HEK293 (cell line): Measurements from ENCODE around the gene KIAA0825.

ENCODE experiments used
- CTCF ChIA-PET: fragments of 350-600 bp; formaldehyde crosslinking; extraction: SDS; loops from one replicate; lab custom pipeline; 2021; ENCODE audit warnings: antibody characterized with exemption; lab: Yijun Ruan, JAX
- POLR2A ChIA-PET: fragments of 300-600 bp; formaldehyde crosslinking; extraction: SDS; loops from one replicate; lab custom pipeline; 2020; ENCODE audit warnings: antibody characterized with exemption, inconsistent platforms; lab: Yijun Ruan, JAX
- H3K27ac ChIP-seq: fragments of 200-500 bp; sonication (Bioruptor generic); 2 replicates; pipeline ENCODE4 v1.5.1; 2014; ENCODE audit warnings: low read depth, low read length, control low read depth, inconsistent platforms; ENCODE audit errors: extremely low read depth
- H3K36me3 ChIP-seq, 2 experiments: fragments of 200-500 bp in 1 of 2; sonication (Bioruptor generic) in 1 of 2; 1 replicate in 1 of 2; 2 replicates in 1 of 2; pipeline ENCODE4 v1.5.1; 2014 to 2017; ENCODE audit warnings: inconsistent platforms in 2 of 2, low read length in 2 of 2; ENCODE audit not compliant: control insufficient read depth in 2 of 2, insufficient read depth in 1 of 2
- H3K4me1 ChIP-seq: fragments of 200-500 bp; sonication (Bioruptor generic); 2 replicates; pipeline ENCODE4 v1.5.1; 2014; ENCODE audit warnings: mild to moderate bottlenecking, low read length, inconsistent platforms; ENCODE audit not compliant: control insufficient read depth, insufficient read depth
- H3K4me3 ChIP-seq: 2 replicates; pipeline ENCODE4 v1.5.1; 2011; ENCODE audit warnings: low read depth, mild to moderate bottlenecking, control low read depth, low read length, moderate library complexity
- H3K9me3 ChIP-seq: fragments of 200-500 bp; sonication (Bioruptor generic); 2 replicates; pipeline ENCODE4 v1.5.1; 2014; ENCODE audit warnings: low read depth, low read length, inconsistent platforms; ENCODE audit not compliant: control insufficient read depth, insufficient read depth
- BCL11B ChIP-seq: fragments of 450-650 bp; formaldehyde crosslinking; IDR thresholded peaks from 2 replicates; pipeline ENCODE4 v1.5.1; 2016; ENCODE audit warnings: low read depth, missing biosample characterization, missing genetic modification characterization
- KLF1 ChIP-seq: fragments of 450-650 bp; formaldehyde crosslinking; IDR thresholded peaks from 2 replicates; pipeline ENCODE4 v1.5.1; 2016; ENCODE audit warnings: missing biosample characterization, missing genetic modification characterization
- KLF17 ChIP-seq: fragments of 450-650 bp; formaldehyde crosslinking; IDR thresholded peaks from 2 replicates; pipeline ENCODE4 v1.5.1; 2016; ENCODE audit warnings: missing biosample characterization, missing genetic modification characterization
- OVOL3 ChIP-seq: fragments of 450-650 bp; formaldehyde crosslinking; IDR thresholded peaks from 2 replicates; pipeline ENCODE4 v1.5.1; 2016; ENCODE audit warnings: missing biosample characterization, missing genetic modification characterization
- ZBTB49 ChIP-seq: fragments of 450-650 bp; formaldehyde crosslinking; IDR thresholded peaks from 2 replicates; pipeline ENCODE4 v1.5.1; 2016; ENCODE audit warnings: missing biosample characterization, missing genetic modification characterization, low read depth
- ZBTB7A ChIP-seq: fragments of 450-650 bp; formaldehyde crosslinking; IDR thresholded peaks from 2 replicates; pipeline ENCODE4 v1.5.1; 2016; ENCODE audit warnings: low read depth, missing biosample characterization, missing genetic modification characterization
- ZNF140 ChIP-seq: fragments of 450-650 bp; formaldehyde crosslinking; IDR thresholded peaks from 2 replicates; pipeline ENCODE4 v1.5.1; 2016; ENCODE audit warnings: missing biosample characterization, missing genetic modification characterization
- ZNF184 ChIP-seq: fragments of 450-650 bp; IDR thresholded peaks from 2 replicates; pipeline ENCODE4 v1.5.1; 2018; ENCODE audit warnings: missing biosample characterization, mild to moderate bottlenecking, missing genetic modification characterization
- ZNF202 ChIP-seq: fragments of 450-650 bp; formaldehyde crosslinking; IDR thresholded peaks from 2 replicates; pipeline ENCODE4 v1.5.1; 2016; ENCODE audit warnings: missing biosample characterization, missing genetic modification characterization, borderline replicate concordance
- ZNF302 ChIP-seq: fragments of 450-650 bp; formaldehyde crosslinking; IDR thresholded peaks from 2 replicates; pipeline ENCODE4 v1.5.1; 2016; ENCODE audit warnings: missing biosample characterization, missing genetic modification characterization, low read depth
- ZNF416 ChIP-seq: fragments of 450-650 bp; formaldehyde crosslinking; IDR thresholded peaks from 2 replicates; pipeline ENCODE4 v1.5.1; 2016; ENCODE audit warnings: missing biosample characterization, missing genetic modification characterization
- ZNF449 ChIP-seq: fragments of 450-650 bp; formaldehyde crosslinking; IDR thresholded peaks from 2 replicates; pipeline ENCODE4 v1.5.1; 2017; ENCODE audit warnings: missing biosample characterization, mild to moderate bottlenecking, missing genetic modification characterization, moderate library complexity
- ZNF548 ChIP-seq: fragments of 450-650 bp; formaldehyde crosslinking; IDR thresholded peaks from 2 replicates; pipeline ENCODE4 v1.5.1; 2016; ENCODE audit warnings: missing biosample characterization, missing genetic modification characterization
- ZNF549 ChIP-seq: fragments of 450-650 bp; IDR thresholded peaks from 2 replicates; pipeline ENCODE4 v1.5.1; 2018; ENCODE audit warnings: missing biosample characterization, missing genetic modification characterization, mild to moderate bottlenecking, inconsistent platforms, moderate library complexity
- ZNF670 ChIP-seq: fragments of 450-650 bp; formaldehyde crosslinking; IDR thresholded peaks from 2 replicates; pipeline ENCODE4 v1.5.1; 2016; ENCODE audit warnings: missing biosample characterization, missing genetic modification characterization, low read depth
- ZNF768 ChIP-seq: fragments of 450-650 bp; formaldehyde crosslinking; IDR thresholded peaks from 2 replicates; pipeline ENCODE4 v1.5.1; 2018; ENCODE audit warnings: missing biosample characterization, mild to moderate bottlenecking, missing genetic modification characterization
- ZSCAN16 ChIP-seq: fragments of 450-650 bp; formaldehyde crosslinking; IDR thresholded peaks from 2 replicates; pipeline ENCODE4 v1.5.1; 2016; ENCODE audit warnings: missing biosample characterization, missing genetic modification characterization

KIAA0825 gene

GRCh38 chr5:94168151-94168550 is 450.3 kb downstream of the KIAA0825 start:
- ChIA-PET POLR2A (no interaction called here), CTCF (no interaction called here)
- Histone ChIP-seq H3K4me1 (no peaks in the 10 kb centered on the region), H3K4me3 (no peak overlapping the region), H3K27ac (no peak overlapping the region)
- no peak for TF ChIP-seq ZNF548 (tag by site-specific recombination)
- no peak for TF ChIP-seq ZNF768 (tag by site-specific recombination)
- no peak for TF ChIP-seq ZBTB49 (tag by site-specific recombination)
- no peak for TF ChIP-seq ZNF670
- TF ChIP-seq ZNF140: no peak
- no peak for TF ChIP-seq ZSCAN16 (tag by site-specific recombination)
- TF ChIP-seq ZNF449 (tag by site-specific recombination): no peak
- TF ChIP-seq, all 188 proteins: peak for 0
- H3K36me3 ChIP-seq: no peaks in the 10 kb centered on the region
- no peaks in the 10 kb centered on the region for H3K9me3 ChIP-seq

- H3K36me3 ChIP-seq: no peaks in the 10 kb centered on the region
- POLR2A ChIA-PET: no interaction called here
- no peak overlapping the region for H3K27ac ChIP-seq
- H3K4me1 ChIP-seq: no peaks in the 10 kb centered on the region
- H3K9me3 ChIP-seq: no peaks in the 10 kb centered on the region
- CTCF ChIA-PET: interaction anchor here (1.0 to 1.4 kb wide), 2 partner anchors 20 kb away, joined by 4 read pairs; no protein-coding TSS in a partner anchor
- TF ChIP-seq ZNF449 (tag by site-specific recombination) (no peak), KLF17 (tag by site-specific recombination) (no peak), ZBTB49 (tag by site-specific recombination) (no peak), OVOL3 (no peak), ZNF302 (tag by site-specific recombination) (no peak), ZNF416 (tag by site-specific recombination) (no peak), ZNF202 (tag by site-specific recombination) (no peak), ZNF549 (no peak), ZBTB7A (no peak), ZNF184 (tag by site-specific recombination) (no peak), KLF1 (no peak), BCL11B (tag by site-specific recombination) (no peak), ZSCAN16 (tag by site-specific recombination) (no peak)
- no peak overlapping the region for H3K4me3 ChIP-seq
Measured at GRCh38 chr5:94161801-94162200, 456.6 kb downstream of the KIAA0825 start.
